HG03520 (cell line): Measurements from ENCODE around the gene MOK.

Source experiments
- ATAC-seq: cut with Tn5 transposase; IDR thresholded peaks from one replicate; pipeline ENCODE4 v1.9.1; 2021; ENCODE audit warnings: mild to moderate bottlenecking, moderate library complexity; ENCODE audit not compliant: unreplicated experiment

MOK gene

GRCh38 chr14:102184316-102185035, 120.5 kb downstream of the MOK start:
- no peak for ATAC-seq

GRCh38 chr14:102183886-102184285, 121.1 kb downstream of the MOK start:
- ATAC-seq = no peak

- no peak for ATAC-seq
Observed at GRCh38 chr14:102182936-102183619, 121.9 kb downstream of the MOK start.

GRCh38 chr14:102182190-102182589, 122.8 kb downstream of the MOK start:
- no peak for ATAC-seq

GRCh38 chr14:102181187-102181586, 123.8 kb downstream of the MOK start:
- ATAC-seq = no peak

GRCh38 chr14:102180248-102180998, 124.5 kb downstream of the MOK start:
- no peak for ATAC-seq
